GM12878 (cell line): ENCODE measurements around the gene MGMT. TPM values are rescaled to one million over a fixed set of nuclear protein-coding genes. Genes with fewer than 3 reads are reported as not detected.

Experiments
- ATAC-seq: fragments of 200-7000 bp; cut with Tn5 transposase; 3 replicates; pipeline ENCODE4 v1.9.1; 2020; ENCODE audit warnings: mild to moderate bottlenecking, moderate library complexity
- BruUV-seq: library from RNA; stranded (reverse); fragments of 400-500 nt; replicated peaks from 2 replicates; lab custom pipeline; 2021; lab: Mats Ljungman, UMichigan
- CTCF ChIA-PET: fragments of 300-600 bp; sonication (Branson Sonifier 250); formaldehyde crosslinking; extraction: SDS; loops from one replicate; lab custom pipeline; 2021; ENCODE audit warnings: inconsistent platforms; lab: Yijun Ruan, JAX
- POLR2A ChIA-PET: fragments of 350-600 bp; formaldehyde crosslinking; extraction: SDS; loops from one replicate; lab custom pipeline; 2021; ENCODE audit warnings: inconsistent platforms; lab: Charles Lee
- RAD21 ChIA-PET: fragments of 300-600 bp; sonication (Branson Sonifier 250); formaldehyde crosslinking; loops from one replicate; lab custom pipeline; 2023; ENCODE audit warnings: antibody characterized with exemption; ENCODE audit not compliant: unreplicated experiment; lab: Charles Lee
- SMC1A ChIA-PET: fragments of 300-600 bp; sonication (Branson Sonifier 250); formaldehyde crosslinking; loops from one replicate; lab custom pipeline; 2023; ENCODE audit not compliant: unreplicated experiment, uncharacterized antibody; lab: Charles Lee
- DNase-seq: peaks from one replicate; pipeline ENCODE4 v3.0.0-alpha.2; 2011; ENCODE audit warnings: low read depth, low spot score
- FAIRE-seq: peaks from 3 replicates; lab custom pipeline; 2011; peaks lifted over from hg19 to GRCh38; lab: Jason Lieb, UNC
- H2AFZ ChIP-seq: 2 replicates; pipeline ENCODE4 v1.6.0; 2011; ENCODE audit warnings: low read depth, low read length, control low read depth; ENCODE audit not compliant: control insufficient read depth
- H3K27ac ChIP-seq: 2 replicates; pipeline ENCODE4 v1.5.1; 2011; ENCODE audit warnings: control low read depth; ENCODE audit not compliant: control insufficient read depth, insufficient read depth
- H3K27me3 ChIP-seq, 2 experiments: replicated peaks in 1 of 2; 2 replicates each; pipeline versions ENCODE4 v1.6.0 to v1.6.1; 2011; ENCODE audit warnings: low read length in 1 of 2; ENCODE audit not compliant: control insufficient read depth in 2 of 2, insufficient read depth in 2 of 2
- H3K36me3 ChIP-seq, 2 experiments: 2 replicates each; pipeline ENCODE4 v1.5.1; 2011; ENCODE audit warnings: low read length in 1 of 2; ENCODE audit not compliant: control insufficient read depth in 2 of 2, insufficient read depth in 2 of 2
- H3K4me1 ChIP-seq: 2 replicates; pipeline ENCODE4 v1.6.1; 2011; ENCODE audit warnings: mild to moderate bottlenecking, low read length, moderate library complexity, mixed read lengths; ENCODE audit not compliant: control insufficient read depth, insufficient read depth
- H3K4me2 ChIP-seq: 2 replicates; pipeline ENCODE4 v1.6.0; 2011; ENCODE audit warnings: control low read depth; ENCODE audit not compliant: control insufficient read depth, insufficient read depth
- H3K4me3 ChIP-seq: fragments of 200-600 bp; sonication (generic); 2 replicates; pipeline ENCODE4 v1.5.1; 2016
- H3K79me2 ChIP-seq: 2 replicates; pipeline ENCODE4 v1.6.0; 2011; ENCODE audit warnings: low read length; ENCODE audit not compliant: control insufficient read depth, insufficient read depth
- H3K9ac ChIP-seq: 2 replicates; pipeline ENCODE4 v1.8.0; 2011; ENCODE audit warnings: low read length, control low read depth, mixed read lengths; ENCODE audit not compliant: control insufficient read depth, insufficient read depth
- H3K9me3 ChIP-seq: replicated peaks from 3 replicates; pipeline ENCODE4 v1.5.1; 2011; ENCODE audit warnings: mild to moderate bottlenecking, low read length; ENCODE audit not compliant: control insufficient read depth, insufficient read depth
- H4K20me1 ChIP-seq: 2 replicates; pipeline ENCODE4 v1.6.0; 2011; ENCODE audit not compliant: control insufficient read depth, insufficient read depth
- POU2F2 ChIP-seq: IDR thresholded peaks from 3 replicates; pipeline ENCODE4 v1.6.1; 2011; ENCODE audit warnings: low read depth, mild to moderate bottlenecking, low read length, borderline replicate concordance
- RAD21 ChIP-seq: IDR thresholded peaks from 2 replicates; pipeline ENCODE4 v1.6.1; 2011; ENCODE audit warnings: mild to moderate bottlenecking, low read depth, low read length, moderate library complexity; ENCODE audit not compliant: insufficient read depth
- REST ChIP-seq: IDR thresholded peaks from 2 replicates; pipeline ENCODE4 v1.6.1; 2012; ENCODE audit warnings: mild to moderate bottlenecking, low read depth, low read length
- SREBF2 ChIP-seq: IDR thresholded peaks from 2 replicates; pipeline ENCODE4 v1.6.1; 2012; ENCODE audit warnings: mild to moderate bottlenecking, low read length
- WGBS: methylation state at CpG from one replicate; pipeline ENCODE4 v1.1.6; 2016; ENCODE audit warnings: low lambda C conversion rate; ENCODE audit not compliant: insufficient replicate concordance, insufficient coverage; ENCODE audit errors: missing lambda C conversion rate; 5-methylcytosine and 5-hydroxymethylcytosine counted together
- in situ Hi-C: fragments of 300-500 bp; cut with MboI; formaldehyde crosslinking; loops from 9 replicates; pipeline ENCODE4 v1.14.3; 2018; ENCODE audit warnings: mixed read lengths
- intact Hi-C: fragments of 100-400 bp; cut with micrococcal nuclease; formaldehyde crosslinking; loops from one replicate; pipeline ENCODE4 v1.14.2; 2022; ENCODE audit not compliant: unreplicated experiment
- polyA plus RNA-seq, 11 experiments: library from polyadenylated mRNA; depleted of rRNA in 4 of 11; unstranded in 6 of 11; stranded (reverse) in 5 of 11; fragments of >200 nt; fragmentation: Nextera tagmentation in 4 of 11; fragmentation: Illumina TruSeq in 1 of 11; extraction: Ambion mirVana in 4 of 11; extraction: Trizol in 1 of 11; gene quantifications; 1 replicate in 1 of 11; 2 replicates in 10 of 11; pipeline versions ENCODE4 v1.2.1 to v1.2.3, GENCODE V29; 2011 to 2016; ENCODE audit warnings: inconsistent platforms in 2 of 11, missing spikeins in 2 of 11, low read depth in 1 of 11
- total RNA-seq, 4 experiments: library from RNA; depleted of rRNA in 3 of 4; stranded (reverse); fragments of >200 nt in 3 of 4; fragmentation: Illumina TruSeq in 1 of 4; extraction: Trizol in 1 of 4; gene quantifications; 2 replicates each; pipeline versions ENCODE4 v1.2.1 to v1.2.3, GENCODE V29; 2013 to 2021

Gene MGMT
- total and polyA plus RNA-seq, 10 of the 15 experiments (the other 5 are each of a cell fraction or from before 2014, with no cell fraction given), result 0.16 to 24.2 (median 13.3) TPM

- H4K20me1 ChIP-seq, result no peaks in the 10 kb centered on the region
- in situ Hi-C loops (no loop called here), intact Hi-C loops (no loop called here)
- TF ChIP-seq REST, result no peak
- H3K4me3 ChIP-seq, result no peak overlapping the region
- H3K9me3 ChIP-seq, result no peaks in the 10 kb centered on the region
- H2AFZ ChIP-seq, result no peak overlapping the region
- CTCF ChIA-PET, result no interaction called here
- WGBS, result 94% methylated on average over 18 of the region's 18 CpGs
- FAIRE-seq (no peak), ATAC-seq (no peak), DNase-seq (no peak)
- no peaks in the 10 kb centered on the region for H3K36me3 ChIP-seq
- no peak overlapping the region for H3K4me2 ChIP-seq
- H3K27me3 ChIP-seq, result no peaks in the 10 kb centered on the region
- RAD21 ChIA-PET, result no interaction called here
- no peaks in the 10 kb centered on the region for H3K79me2 ChIP-seq
- H3K4me1 ChIP-seq, result peaks cover 9% of the 10 kb centered on the region
- H3K9ac ChIP-seq, result no peak overlapping the region
- SMC1A ChIA-PET, result no interaction called here
- no peak overlapping the region for H3K27ac ChIP-seq
- BruUV-seq, result no TSS peak
- POLR2A ChIA-PET, result no interaction called here
Measured at GRCh38 chr10:129556316-129556715, 89.3 kb downstream of the MGMT start.

- ATAC-seq (no peak), DNase-seq (no peak)
- H3K4me3 ChIP-seq, result no peak overlapping the region
- no TSS peak for BruUV-seq
- no peaks in the 10 kb centered on the region for H3K36me3 ChIP-seq
- 85% methylated on average over 6 of the region's 6 CpGs for WGBS
- no peaks in the 10 kb centered on the region for H3K4me1 ChIP-seq
- in situ Hi-C loops, result no loop called here
- no peaks in the 10 kb centered on the region for H4K20me1 ChIP-seq
- POLR2A ChIA-PET, result no interaction called here
- TF ChIP-seq RAD21 (no peak), POU2F2 (no peak), SREBF2 (no peak)
- TF ChIP-seq, all 136 proteins: peak for 0
- CTCF ChIA-PET, result no interaction called here
- intact Hi-C loops, result no loop called here
- Histone ChIP-seq H3K9me3 (no peaks in the 10 kb centered on the region), H3K27ac (no peak overlapping the region), H3K79me2 (no peaks in the 10 kb centered on the region), H2AFZ (no peak overlapping the region), H3K4me2 (no peak overlapping the region), H3K27me3 (no peaks in the 10 kb centered on the region), H3K9ac (no peak overlapping the region)
- SMC1A ChIA-PET, result no interaction called here
- RAD21 ChIA-PET, result no interaction called here
- no peak for FAIRE-seq
Measured at GRCh38 chr10:129560361-129560760, 93.3 kb downstream of the MGMT start.
